Measurements from ENCODE around the gene LZTR1.
"Not testable (repeated sequence)": the region's sequence is repeated elsewhere in the genome, so short reads cannot be mapped to it uniquely, and the experiment has no call there.

Gene LZTR1

GRCh38 chr22:20963201-20964052, 18.7 kb upstream of the LZTR1 start:
- DNase-seq = no peak
- intact Hi-C loops (cut with DNase I) = no loop called here

GRCh38 chr22:20964090-20964798, 17.9 kb upstream of the LZTR1 start:
- no peak for DNase-seq
- intact Hi-C loops (cut with DNase I) = no loop called here

- DNase-seq = no peak
Observed at GRCh38 chr22:20964799-20965103, 17.3 kb upstream of the LZTR1 start.

GRCh38 chr22:20965104-20965887, 16.8 kb upstream of the LZTR1 start:
- intact Hi-C loops (cut with DNase I) = no loop called here

More at GRCh38 chr22:20964799-20965103, 17.3 kb upstream of the LZTR1 start:
- intact Hi-C loops (cut with DNase I) = no loop called here

GRCh38 chr22:20965888-20966855, 15.9 kb upstream of the LZTR1 start:
- no peak for DNase-seq
- intact Hi-C loops (cut with DNase I) = no loop called here

More at GRCh38 chr22:20965104-20965887, 16.8 kb upstream of the LZTR1 start:
- DNase-seq = no peak

- DNase-seq = peak in 27 of 42 donors; percentile 24 to 82 (median 56)
- intact Hi-C loops (cut with DNase I) = no loop called here
Observed at GRCh38 chr22:20966883-20967696, 15.0 kb upstream of the LZTR1 start, which contains the start of gene AIFM3. Gene AIFM3 (plus strand): TSS chr22:20967255. CDS start chr22:20967945, 690 bp downstream.

- intact Hi-C loops (cut with DNase I) = no loop called here
- no peak for DNase-seq
Observed at GRCh38 chr22:20967697-20968211, 14.3 kb upstream of the LZTR1 start.

GRCh38 chr22:20968281-20968977, 13.7 kb upstream of the LZTR1 start:
- intact Hi-C loops (cut with DNase I) = no loop called here
- no peak for DNase-seq

- no peak for DNase-seq
- intact Hi-C loops (cut with DNase I) = no loop called here
Observed at GRCh38 chr22:20970939-20971657, 11.0 kb upstream of the LZTR1 start.

GRCh38 chr22:20972014-20972694, 9.9 kb upstream of the LZTR1 start:
- DNase-seq; intact Hi-C loops (cut with DNase I): not testable (repeated sequence)

GRCh38 chr22:20972933-20973577, 9.0 kb upstream of the LZTR1 start:
- intact Hi-C loops (cut with DNase I) = no loop called here
- DNase-seq = no peak

GRCh38 chr22:20973634-20974286, 8.3 kb upstream of the LZTR1 start:
- intact Hi-C loops (cut with DNase I) = no loop called here
- no peak for DNase-seq

- intact Hi-C loops (cut with DNase I) = no loop called here
- DNase-seq = no peak
Observed at GRCh38 chr22:20974336-20974955, 7.7 kb upstream of the LZTR1 start.
